GM08714 (cell line): ENCODE measurements around the gene MRPL46.

Experiments used
- H3K4me3 ChIP-seq: fragments of 200-500 bp; sonication (Bioruptor generic); 2 replicates; pipeline ENCODE4 v1.5.1; 2014; ENCODE audit warnings: mild to moderate bottlenecking, low read length, inconsistent platforms
- ZNF274 ChIP-seq: IDR thresholded peaks from 2 replicates; pipeline ENCODE4 v1.6.1; 2012; ENCODE audit warnings: mild to moderate bottlenecking, low read depth, low read length

Gene MRPL46

GRCh38 chr15:88467935-88468528, 844 bp upstream of the MRPL46 start:
- TF ChIP-seq ZNF274, result no peak
- H3K4me3 ChIP-seq, result peak overlapping the region; percentile 91

DNA sequence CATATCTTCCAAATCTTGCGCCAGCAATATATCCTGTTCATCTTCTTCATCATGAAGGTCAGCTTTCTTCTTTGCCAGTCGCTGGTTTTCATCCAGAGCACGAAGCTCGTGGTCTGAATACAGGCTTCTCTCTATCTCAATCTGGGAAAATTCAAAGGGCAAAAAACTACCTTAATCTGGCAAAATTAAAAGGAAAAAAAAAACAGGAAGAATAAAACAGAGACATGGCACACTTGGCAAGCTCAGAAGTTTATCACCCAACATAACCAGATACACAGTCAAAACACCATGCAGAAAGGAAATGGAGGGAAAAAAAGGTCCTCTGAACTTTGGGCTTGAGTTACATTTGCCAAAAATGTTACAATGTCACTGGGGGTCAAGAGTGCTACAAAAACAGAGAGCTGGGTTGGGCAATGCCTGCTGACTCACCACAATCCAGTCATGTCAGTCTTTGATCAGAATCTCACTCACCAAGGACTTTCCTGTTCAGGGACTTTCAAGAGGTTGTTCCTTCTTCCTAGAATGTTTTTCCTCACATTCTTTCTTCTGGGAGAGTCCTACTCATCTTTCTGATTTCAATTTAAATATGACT, 1.5 kb downstream of the MRPL46 start:
- H3K4me3 ChIP-seq, result no peak overlapping the region; the same call in 1 of the 2 replicates
- no peak for TF ChIP-seq ZNF274

GRCh38 chr15:88463870-88464532, 3.2 kb downstream of the MRPL46 start:
- no peak overlapping the region for H3K4me3 ChIP-seq
- TF ChIP-seq ZNF274, result no peak

DNA sequence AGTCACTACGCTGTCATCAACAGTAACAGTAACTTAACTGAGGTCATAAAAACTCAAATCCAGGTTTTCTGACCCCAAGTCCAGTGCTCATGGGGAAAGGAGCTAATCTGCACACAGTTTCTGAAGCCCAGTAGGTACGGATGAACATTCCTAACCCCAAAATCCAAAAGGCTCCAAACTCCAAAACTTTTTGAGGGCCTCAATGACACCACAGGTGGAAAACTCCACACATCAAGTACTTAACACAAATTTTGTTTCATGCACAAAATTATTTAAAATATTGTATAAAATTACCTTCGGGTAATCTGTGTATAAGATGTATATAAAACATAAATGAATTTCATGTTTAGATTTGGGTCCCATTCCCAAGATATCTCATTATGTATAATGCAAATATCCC, 10.5 kb downstream of the MRPL46 start:
- no peak overlapping the region for H3K4me3 ChIP-seq
- no peak for TF ChIP-seq ZNF274

DNA sequence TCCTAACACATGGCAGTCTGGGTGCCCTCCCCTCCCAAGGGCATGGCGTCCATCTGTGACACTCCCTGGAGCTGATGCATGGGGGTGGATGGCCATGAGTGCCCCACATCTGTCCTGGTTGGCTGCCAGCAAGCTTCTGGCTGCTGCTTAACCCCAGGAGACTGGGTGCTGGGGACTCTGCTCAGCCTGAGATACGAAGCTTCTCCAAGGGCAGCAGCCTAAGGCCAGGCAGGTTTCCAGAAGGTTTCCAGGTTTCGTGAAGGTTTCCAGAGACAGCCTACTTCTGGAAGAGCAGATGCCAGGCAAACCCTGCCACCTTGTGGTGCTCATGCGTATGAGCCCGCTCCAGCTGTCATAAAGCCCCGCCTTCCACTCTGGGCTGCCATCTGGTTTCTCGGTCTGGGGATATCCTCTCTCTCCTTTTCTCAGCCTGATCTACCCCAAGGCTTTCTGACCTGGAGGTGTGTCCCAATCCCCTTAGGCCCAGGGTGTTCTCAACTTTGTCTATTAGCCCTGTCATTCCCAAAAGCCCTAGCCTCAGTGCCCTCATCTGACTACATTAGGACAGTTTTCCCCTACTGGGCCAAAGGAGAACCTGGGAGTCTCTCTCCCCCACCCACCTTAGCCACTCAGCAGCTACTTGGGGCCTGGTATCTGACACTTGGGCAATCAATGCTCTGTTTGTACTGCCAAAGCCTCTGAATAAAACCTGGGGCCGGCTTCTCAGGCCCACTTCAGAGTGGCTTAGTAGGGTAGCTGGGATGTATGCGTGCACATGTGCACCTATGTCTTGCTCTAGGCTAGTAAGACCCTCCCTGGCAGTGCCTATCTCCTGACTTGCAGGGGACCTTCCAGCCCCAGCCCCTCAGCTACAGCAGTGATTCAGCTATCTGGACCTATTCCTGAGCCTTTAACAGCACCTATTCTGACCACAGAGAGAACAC, 12.0 kb downstream of the MRPL46 start:
- TF ChIP-seq ZNF274, result no peak
- H3K4me3 ChIP-seq, result no peak overlapping the region

GRCh38 chr15:88454236-88454635, 13.0 kb downstream of the MRPL46 start:
- no peak for TF ChIP-seq ZNF274
- H3K4me3 ChIP-seq, result no peak overlapping the region

DNA sequence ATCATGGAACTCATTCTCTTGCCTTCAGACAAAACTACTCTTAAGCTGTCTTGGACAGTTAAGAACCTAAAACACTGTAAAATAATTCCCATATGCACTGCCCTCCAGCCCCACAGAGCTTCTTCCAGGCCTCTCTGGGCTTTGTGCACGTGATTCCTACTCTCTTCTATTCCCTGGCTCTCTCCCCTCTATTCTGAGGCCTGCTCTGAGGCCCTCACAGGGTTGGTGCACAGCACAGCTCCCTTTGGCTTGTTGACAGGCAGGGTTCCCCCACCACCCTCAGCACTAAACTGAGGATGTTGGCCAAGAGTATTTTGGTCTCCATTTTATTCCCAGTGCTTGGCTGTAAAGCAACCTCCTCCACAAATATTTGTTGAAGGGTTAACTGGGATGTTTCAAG, 13.5 kb downstream of the MRPL46 start:
- H3K4me3 ChIP-seq, result no peak overlapping the region
- TF ChIP-seq ZNF274, result no peak

DNA sequence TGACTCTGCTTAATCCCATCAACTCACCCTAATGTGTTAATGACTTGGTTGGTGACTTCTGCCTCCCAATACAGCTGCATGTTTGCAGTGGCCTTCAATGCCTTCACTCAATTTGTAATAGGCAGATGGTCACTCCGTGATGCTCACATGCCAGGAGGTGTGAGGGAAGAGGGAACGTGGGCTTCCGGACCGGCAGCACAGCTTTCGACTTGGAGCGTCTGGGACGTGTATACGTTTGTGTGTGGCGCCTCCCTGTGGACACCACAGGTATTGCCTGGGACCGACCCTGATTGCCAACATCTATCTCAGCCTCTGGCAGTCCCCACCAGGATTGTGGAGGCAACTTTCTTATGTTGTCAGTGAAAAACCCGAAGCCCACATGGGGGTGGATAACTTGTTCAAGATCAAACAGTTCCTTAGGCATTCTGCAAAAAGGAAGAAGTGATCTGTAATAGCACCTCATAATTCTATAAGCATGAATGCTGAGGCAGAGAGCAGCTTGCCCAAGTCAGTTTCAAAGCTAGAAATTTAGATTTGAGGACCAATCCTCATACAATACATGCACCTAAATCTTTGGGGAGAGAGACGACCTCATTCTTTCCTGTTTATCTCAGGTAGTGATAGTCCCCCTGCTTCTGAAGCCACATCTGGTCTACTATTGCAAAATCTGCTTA, 16.9 kb downstream of the MRPL46 start:
- TF ChIP-seq ZNF274, result no peak
- no peak overlapping the region for H3K4me3 ChIP-seq

DNA sequence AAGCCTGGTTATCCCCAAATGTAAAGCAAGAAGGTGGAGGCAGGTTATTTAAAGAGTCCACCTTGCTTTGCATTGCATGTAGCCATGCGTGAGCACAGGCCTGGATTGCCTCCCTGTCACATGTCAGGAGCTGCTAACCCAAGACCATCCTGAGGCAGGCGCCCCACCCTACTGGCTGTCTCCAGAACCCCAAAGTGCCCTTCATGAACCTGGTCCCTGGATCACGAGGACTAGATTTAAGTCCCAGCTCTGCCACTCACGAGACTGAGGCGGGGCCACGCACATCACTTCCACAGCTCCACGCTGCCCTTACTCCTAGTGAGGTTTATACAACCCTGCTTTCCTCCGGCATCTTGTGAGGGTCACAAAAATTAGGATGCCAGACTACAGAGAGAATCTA, 17.6 kb downstream of the MRPL46 start:
- no peak overlapping the region for H3K4me3 ChIP-seq
- TF ChIP-seq ZNF274, result no peak

GRCh38 chr15:88448991-88449461, 18.2 kb downstream of the MRPL46 start:
- no peak for TF ChIP-seq ZNF274

GRCh38 chr15:88447741-88448140, 19.4 kb downstream of the MRPL46 start:
- no peak overlapping the region for H3K4me3 ChIP-seq
- TF ChIP-seq ZNF274, result no peak

More at GRCh38 chr15:88448991-88449461, 18.2 kb downstream of the MRPL46 start:
- H3K4me3 ChIP-seq, result no peak overlapping the region

- TF ChIP-seq ZNF274, result no peak
- no peak overlapping the region for H3K4me3 ChIP-seq
These were observed 20.0 kb downstream of the MRPL46 start for GRCh38 chr15:88447206-88447605.

GRCh38 chr15:88441076-88441730, 26.0 kb downstream of the MRPL46 start:
- no peak overlapping the region for H3K4me3 ChIP-seq
- TF ChIP-seq ZNF274, result no peak
